Measurements from ENCODE around the gene NOXO1.

DNA sequence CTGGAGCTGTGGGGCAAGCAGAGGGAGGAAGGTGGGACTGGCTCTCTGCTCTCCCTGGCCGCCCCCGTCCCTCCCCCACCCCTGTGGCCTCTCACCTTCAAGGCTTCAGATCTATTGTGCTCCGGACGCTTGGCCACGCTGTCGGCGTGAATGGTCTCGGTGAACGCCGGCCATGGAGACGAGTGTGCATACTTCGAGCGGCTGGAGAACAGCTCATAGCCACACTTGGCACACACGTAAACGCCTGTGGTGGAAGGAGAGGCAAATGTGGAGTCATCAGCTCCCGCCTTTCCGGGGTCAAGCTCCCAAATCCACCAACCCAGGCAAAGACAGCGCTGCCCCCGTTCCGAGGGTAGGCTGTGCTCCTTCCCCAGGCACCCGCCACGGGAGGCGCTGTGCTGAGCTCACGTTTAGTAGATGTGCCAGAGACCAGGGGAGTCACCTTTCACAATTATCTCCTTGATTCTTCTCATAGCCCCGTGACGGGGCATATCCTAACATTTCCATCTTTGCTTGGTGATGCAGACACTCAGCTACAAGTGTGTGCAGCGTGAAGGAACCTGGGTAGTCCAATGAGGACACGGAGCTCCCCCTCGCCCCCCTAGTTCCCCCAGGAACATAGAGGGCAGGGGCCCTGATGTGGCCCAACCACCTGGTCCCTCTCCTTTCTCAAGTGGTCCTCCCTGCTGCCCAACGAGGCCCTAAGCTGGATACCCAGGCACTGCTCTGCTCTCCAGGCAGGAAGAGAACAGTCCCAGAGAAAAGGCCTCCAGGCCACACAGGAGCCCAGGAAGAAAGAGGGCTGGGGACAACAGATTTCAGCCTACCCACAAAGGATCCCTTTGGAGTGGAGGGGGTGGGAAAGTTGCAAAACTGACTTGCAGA, 39.9 kb downstream of the NOXO1 start:
- no peak for TF ChIP-seq POLR2AphosphoS5 (IDR thresholded peaks at IDR 0.05; ENCODE audit: low read depth, low read length)
- TF ChIP-seq, protein P1, sequence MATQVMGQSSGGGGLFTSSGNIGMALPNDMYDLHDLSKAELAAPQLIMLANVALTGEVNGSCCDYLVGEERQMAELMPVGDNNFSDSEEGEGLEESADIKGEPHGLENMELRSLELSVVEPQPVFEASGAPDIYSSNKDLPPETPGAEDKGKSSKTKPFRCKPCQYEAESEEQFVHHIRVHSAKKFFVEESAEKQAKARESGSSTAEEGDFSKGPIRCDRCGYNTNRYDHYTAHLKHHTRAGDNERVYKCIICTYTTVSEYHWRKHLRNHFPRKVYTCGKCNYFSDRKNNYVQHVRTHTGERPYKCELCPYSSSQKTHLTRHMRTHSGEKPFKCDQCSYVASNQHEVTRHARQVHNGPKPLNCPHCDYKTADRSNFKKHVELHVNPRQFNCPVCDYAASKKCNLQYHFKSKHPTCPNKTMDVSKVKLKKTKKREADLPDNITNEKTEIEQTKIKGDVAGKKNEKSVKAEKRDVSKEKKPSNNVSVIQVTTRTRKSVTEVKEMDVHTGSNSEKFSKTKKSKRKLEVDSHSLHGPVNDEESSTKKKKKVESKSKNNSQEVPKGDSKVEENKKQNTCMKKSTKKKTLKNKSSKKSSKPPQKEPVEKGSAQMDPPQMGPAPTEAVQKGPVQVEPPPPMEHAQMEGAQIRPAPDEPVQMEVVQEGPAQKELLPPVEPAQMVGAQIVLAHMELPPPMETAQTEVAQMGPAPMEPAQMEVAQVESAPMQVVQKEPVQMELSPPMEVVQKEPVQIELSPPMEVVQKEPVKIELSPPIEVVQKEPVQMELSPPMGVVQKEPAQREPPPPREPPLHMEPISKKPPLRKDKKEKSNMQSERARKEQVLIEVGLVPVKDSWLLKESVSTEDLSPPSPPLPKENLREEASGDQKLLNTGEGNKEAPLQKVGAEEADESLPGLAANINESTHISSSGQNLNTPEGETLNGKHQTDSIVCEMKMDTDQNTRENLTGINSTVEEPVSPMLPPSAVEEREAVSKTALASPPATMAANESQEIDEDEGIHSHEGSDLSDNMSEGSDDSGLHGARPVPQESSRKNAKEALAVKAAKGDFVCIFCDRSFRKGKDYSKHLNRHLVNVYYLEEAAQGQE (IDR thresholded peaks at IDR 0.05; ENCODE audit: low read depth, low read length) = no peak
- TF ChIP-seq, protein P2, sequence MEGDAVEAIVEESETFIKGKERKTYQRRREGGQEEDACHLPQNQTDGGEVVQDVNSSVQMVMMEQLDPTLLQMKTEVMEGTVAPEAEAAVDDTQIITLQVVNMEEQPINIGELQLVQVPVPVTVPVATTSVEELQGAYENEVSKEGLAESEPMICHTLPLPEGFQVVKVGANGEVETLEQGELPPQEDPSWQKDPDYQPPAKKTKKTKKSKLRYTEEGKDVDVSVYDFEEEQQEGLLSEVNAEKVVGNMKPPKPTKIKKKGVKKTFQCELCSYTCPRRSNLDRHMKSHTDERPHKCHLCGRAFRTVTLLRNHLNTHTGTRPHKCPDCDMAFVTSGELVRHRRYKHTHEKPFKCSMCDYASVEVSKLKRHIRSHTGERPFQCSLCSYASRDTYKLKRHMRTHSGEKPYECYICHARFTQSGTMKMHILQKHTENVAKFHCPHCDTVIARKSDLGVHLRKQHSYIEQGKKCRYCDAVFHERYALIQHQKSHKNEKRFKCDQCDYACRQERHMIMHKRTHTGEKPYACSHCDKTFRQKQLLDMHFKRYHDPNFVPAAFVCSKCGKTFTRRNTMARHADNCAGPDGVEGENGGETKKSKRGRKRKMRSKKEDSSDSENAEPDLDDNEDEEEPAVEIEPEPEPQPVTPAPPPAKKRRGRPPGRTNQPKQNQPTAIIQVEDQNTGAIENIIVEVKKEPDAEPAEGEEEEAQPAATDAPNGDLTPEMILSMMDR (IDR thresholded peaks at IDR 0.05) = no peak
- TF ChIP-seq RCOR1 (IDR thresholded peaks at IDR 0.05; ENCODE audit: low read length) = no peak
- TF ChIP-seq, protein P3, sequence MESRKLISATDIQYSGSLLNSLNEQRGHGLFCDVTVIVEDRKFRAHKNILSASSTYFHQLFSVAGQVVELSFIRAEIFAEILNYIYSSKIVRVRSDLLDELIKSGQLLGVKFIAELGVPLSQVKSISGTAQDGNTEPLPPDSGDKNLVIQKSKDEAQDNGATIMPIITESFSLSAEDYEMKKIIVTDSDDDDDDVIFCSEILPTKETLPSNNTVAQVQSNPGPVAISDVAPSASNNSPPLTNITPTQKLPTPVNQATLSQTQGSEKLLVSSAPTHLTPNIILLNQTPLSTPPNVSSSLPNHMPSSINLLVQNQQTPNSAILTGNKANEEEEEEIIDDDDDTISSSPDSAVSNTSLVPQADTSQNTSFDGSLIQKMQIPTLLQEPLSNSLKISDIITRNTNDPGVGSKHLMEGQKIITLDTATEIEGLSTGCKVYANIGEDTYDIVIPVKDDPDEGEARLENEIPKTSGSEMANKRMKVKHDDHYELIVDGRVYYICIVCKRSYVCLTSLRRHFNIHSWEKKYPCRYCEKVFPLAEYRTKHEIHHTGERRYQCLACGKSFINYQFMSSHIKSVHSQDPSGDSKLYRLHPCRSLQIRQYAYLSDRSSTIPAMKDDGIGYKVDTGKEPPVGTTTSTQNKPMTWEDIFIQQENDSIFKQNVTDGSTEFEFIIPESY (IDR thresholded peaks at IDR 0.05; ENCODE audit: borderline replicate concordance, low read depth) = no peak
- TF ChIP-seq GABPA (IDR thresholded peaks at IDR 0.05; ENCODE audit: low read depth) = no peak
- no peak for TF ChIP-seq FOXJ3 (CRISPR knock-in tag; IDR thresholded peaks at IDR 0.05)
- TF ChIP-seq, protein P4, sequence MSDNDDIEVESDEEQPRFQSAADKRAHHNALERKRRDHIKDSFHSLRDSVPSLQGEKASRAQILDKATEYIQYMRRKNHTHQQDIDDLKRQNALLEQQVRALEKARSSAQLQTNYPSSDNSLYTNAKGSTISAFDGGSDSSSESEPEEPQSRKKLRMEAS (IDR thresholded peaks at IDR 0.05; ENCODE audit: low read depth) = no peak
- no peak for TF ChIP-seq EZH2phosphoT487 (IDR thresholded peaks at IDR 0.05; ENCODE audit: borderline replicate concordance, low read depth)
- TF ChIP-seq EP300 (IDR thresholded peaks at IDR 0.05; ENCODE audit: borderline replicate concordance in 1 of 2, low read depth in 1 of 2, low read length in 1 of 2) = no peak
- TF ChIP-seq RXRA (IDR thresholded peaks at IDR 0.05; ENCODE audit: borderline replicate concordance, low read depth) = no peak
- no peak for TF ChIP-seq JUND (IDR thresholded peaks at IDR 0.05)
- no peak for TF ChIP-seq TEAD4 (IDR thresholded peaks at IDR 0.05; ENCODE audit: borderline replicate concordance, insufficient read depth)
- TF ChIP-seq, protein P5, sequence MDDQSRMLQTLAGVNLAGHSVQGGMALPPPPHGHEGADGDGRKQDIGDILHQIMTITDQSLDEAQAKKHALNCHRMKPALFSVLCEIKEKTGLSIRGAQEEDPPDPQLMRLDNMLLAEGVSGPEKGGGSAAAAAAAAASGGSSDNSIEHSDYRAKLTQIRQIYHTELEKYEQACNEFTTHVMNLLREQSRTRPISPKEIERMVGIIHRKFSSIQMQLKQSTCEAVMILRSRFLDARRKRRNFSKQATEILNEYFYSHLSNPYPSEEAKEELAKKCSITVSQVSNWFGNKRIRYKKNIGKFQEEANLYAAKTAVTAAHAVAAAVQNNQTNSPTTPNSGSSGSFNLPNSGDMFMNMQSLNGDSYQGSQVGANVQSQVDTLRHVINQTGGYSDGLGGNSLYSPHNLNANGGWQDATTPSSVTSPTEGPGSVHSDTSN (IDR thresholded peaks at IDR 0.05) = no peak
